ENCODE measurements around the gene MOB3A. TPM values are rescaled to one million over a fixed set of nuclear protein-coding genes. Genes with fewer than 3 reads are reported as not detected.
"Not testable (repeated sequence)": the region's sequence is repeated elsewhere in the genome, so short reads cannot be mapped to it uniquely, and the experiment has no call there.

The MOB3A gene
- total and polyA plus RNA-seq, 8 donors, result 9.9 to 181 (median 25.9) TPM

GRCh38 chr19:2136796-2137195 lies 40.7 kb upstream of the MOB3A start:
- H3K4me3 ChIP-seq, result no peak overlapping the region
- WGBS, 5 donors, result 88 to 95% (median 94%) methylated on average over 16 to 23 of the region's 23 CpGs
- no peak for TF ChIP-seq CTCF (IDR thresholded peaks at IDR 0.05)
- no peak for TF ChIP-seq EP300 (IDR thresholded peaks at IDR 0.05)
- TF ChIP-seq POLR2AphosphoS5 (IDR thresholded peaks at IDR 0.05), result no peak
- TF ChIP-seq POLR2A (IDR thresholded peaks at IDR 0.05), result no peak
- intact Hi-C loops (cut with DNase I; ENCODE audit: low total_unique reads), result no loop called here
- no peaks in the 10 kb centered on the region for H3K27me3 ChIP-seq
- no peak for DNase-seq
- no peaks in the 10 kb centered on the region for H3K9me3 ChIP-seq
- no peak overlapping the region for H3K27ac ChIP-seq
- peaks cover 52 to 88% (median 85%) of the 10 kb centered on the region in 4 donors for H3K36me3 ChIP-seq
- peaks cover 0 to 23% (median 11%) of the 10 kb centered on the region in 4 donors for H3K4me1 ChIP-seq

- no peaks in the 10 kb centered on the region for H3K9me3 ChIP-seq
- WGBS, 5 donors, result 81 to 86% (median 85%) methylated on average over 33 to 50 of the region's 50 CpGs
- TF ChIP-seq CTCF (IDR thresholded peaks at IDR 0.05) (no peak), EP300 (IDR thresholded peaks at IDR 0.05) (no peak), POLR2A (IDR thresholded peaks at IDR 0.05) (no peak), POLR2AphosphoS5 (IDR thresholded peaks at IDR 0.05) (no peak)
- H3K4me3 ChIP-seq, result no peak overlapping the region
- peaks cover 62 to 96% (median 94%) of the 10 kb centered on the region in 4 donors for H3K36me3 ChIP-seq
- no peak for DNase-seq
- peaks cover 0 to 23% (median 11%) of the 10 kb centered on the region in 4 donors for H3K4me1 ChIP-seq
- intact Hi-C loops (cut with DNase I; ENCODE audit: low total_unique reads), result no loop called here
- H3K27me3 ChIP-seq, result no peaks in the 10 kb centered on the region
- H3K27ac ChIP-seq, result no peak overlapping the region
These were observed 39.6 kb upstream of the MOB3A start for GRCh38 chr19:2135474-2136402.

- H3K36me3 ChIP-seq, result peaks cover 74 to 95% (median 92%) of the 10 kb centered on the region in 4 donors
- H3K27ac ChIP-seq, result no peak overlapping the region
- no peaks in the 10 kb centered on the region for H3K9me3 ChIP-seq
- 83 to 89% (median 85%) methylated on average over 19 of the region's 19 CpGs for WGBS, 5 donors
- no peaks in the 10 kb centered on the region for H3K27me3 ChIP-seq
- H3K4me3 ChIP-seq, result no peak overlapping the region
- TF ChIP-seq CTCF (IDR thresholded peaks at IDR 0.05) (no peak), POLR2A (IDR thresholded peaks at IDR 0.05) (no peak), EP300 (IDR thresholded peaks at IDR 0.05) (no peak), POLR2AphosphoS5 (IDR thresholded peaks at IDR 0.05) (no peak)
- intact Hi-C loops (cut with DNase I; ENCODE audit: low total_unique reads), result no loop called here
- peaks cover 0 to 15% (median 6%) of the 10 kb centered on the region in 4 donors for H3K4me1 ChIP-seq
- no peak for DNase-seq
These were observed 36.8 kb upstream of the MOB3A start for GRCh38 chr19:2132731-2133490.

- Histone ChIP-seq H3K4me3 (no peak overlapping the region), H3K27me3 (no peaks in the 10 kb centered on the region), H3K4me1 (peaks cover 0 to 15% (median 6%) of the 10 kb centered on the region in 4 donors), H3K36me3 (peaks cover 73 to 95% (median 92%) of the 10 kb centered on the region in 4 donors), H3K27ac (no peak overlapping the region), H3K9me3 (no peaks in the 10 kb centered on the region)
- TF ChIP-seq CTCF (IDR thresholded peaks at IDR 0.05) (no peak), POLR2AphosphoS5 (IDR thresholded peaks at IDR 0.05) (no peak), POLR2A (IDR thresholded peaks at IDR 0.05) (no peak), EP300 (IDR thresholded peaks at IDR 0.05) (no peak)
- WGBS, 5 donors, result 95 to 98% (median 97%) methylated on average over 13 to 14 of the region's 14 CpGs
- DNase-seq, result no peak
- intact Hi-C loops (cut with DNase I; ENCODE audit: low total_unique reads), result no loop called here
These were observed 36.1 kb upstream of the MOB3A start for GRCh38 chr19:2132191-2132590.

- Histone ChIP-seq H3K4me1 (peaks cover 0 to 13% (median 6%) of the 10 kb centered on the region in 4 donors), H3K36me3 (peaks cover 73 to 95% (median 92%) of the 10 kb centered on the region in 4 donors)
- H3K9me3 ChIP-seq; intact Hi-C loops (cut with DNase I; ENCODE audit: low total_unique reads); H3K27ac ChIP-seq; DNase-seq; H3K27me3 ChIP-seq; H3K4me3 ChIP-seq: not testable (repeated sequence)
- 89 to 95% (median 93%) methylated on average over 39 to 67 of the region's 67 CpGs for WGBS, 5 donors
These were observed 35.2 kb upstream of the MOB3A start for GRCh38 chr19:2131012-2131975.

Measured in stomach (tissue), 9 donors.